Femur (tissue), 1 donor: Measurements from ENCODE around the gene HSD17B3.
"Not testable (repeated sequence)": the region's sequence is repeated elsewhere in the genome, so short reads cannot be mapped to it uniquely, and the experiment has no call there.

Experiments
- DNase-seq: peaks from one replicate; pipeline ENCODE4 v3.0.0-alpha.2; 2017

Gene HSD17B3

DNA sequence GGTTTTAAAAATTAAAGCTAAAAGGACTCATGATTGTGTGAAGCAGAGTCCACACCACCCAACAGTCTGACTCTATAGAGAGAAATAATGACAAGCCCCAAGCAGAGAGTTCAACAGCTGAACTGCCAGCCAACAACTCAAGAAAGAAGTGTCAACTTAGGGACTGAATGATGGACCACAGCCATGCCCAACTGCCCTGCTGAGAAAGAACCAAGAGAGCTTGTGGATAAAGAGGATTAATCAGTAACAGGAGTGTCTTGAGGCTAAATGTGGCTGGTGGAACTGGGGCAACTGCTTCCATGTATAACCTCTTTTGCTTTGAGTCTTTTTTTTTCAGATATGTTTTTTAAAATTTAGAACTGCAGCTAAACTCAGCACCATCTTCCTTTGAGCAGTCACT, 109.3 kb downstream of the HSD17B3 start:
- no peak for DNase-seq

DNA sequence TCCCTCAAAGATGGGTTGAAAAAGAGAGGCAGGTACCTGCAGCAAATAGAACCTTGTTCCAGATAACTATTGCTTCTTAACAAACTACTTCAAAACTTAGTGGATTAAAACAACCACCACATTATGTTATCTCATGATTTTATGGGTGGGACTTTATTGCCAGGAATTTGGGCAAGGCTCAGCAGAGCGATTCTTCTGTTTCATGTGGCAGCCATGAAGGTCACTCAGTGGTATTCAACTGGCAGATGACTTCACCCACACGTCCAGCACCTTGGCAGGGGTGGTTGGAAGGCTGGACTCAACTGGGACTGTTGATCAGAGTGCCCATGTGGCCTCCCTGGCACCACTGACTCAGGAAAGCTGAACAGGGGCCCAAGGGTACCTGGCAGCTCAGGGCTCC, 112.0 kb downstream of the HSD17B3 start:
- no peak for DNase-seq

DNA sequence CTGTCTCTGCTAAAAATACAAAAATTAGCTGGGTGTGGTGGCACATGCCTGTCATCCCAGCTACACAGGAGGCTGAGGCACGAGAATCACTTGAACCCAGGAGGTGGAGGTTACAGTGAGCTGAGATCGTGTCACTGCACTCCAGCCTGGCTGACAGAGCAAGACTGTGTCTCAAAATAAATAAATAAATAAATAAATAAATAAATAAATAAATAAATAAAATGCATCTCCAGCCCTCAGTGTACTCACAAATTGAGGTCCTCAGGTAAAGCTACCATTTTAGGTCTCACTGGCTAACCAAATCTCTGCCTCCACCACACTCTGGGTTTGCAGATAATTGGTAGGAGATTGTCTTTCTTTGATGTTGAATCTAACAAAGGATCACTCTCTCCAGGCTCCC, 112.4 kb downstream of the HSD17B3 start:
- not testable (repeated sequence) for DNase-seq

DNA sequence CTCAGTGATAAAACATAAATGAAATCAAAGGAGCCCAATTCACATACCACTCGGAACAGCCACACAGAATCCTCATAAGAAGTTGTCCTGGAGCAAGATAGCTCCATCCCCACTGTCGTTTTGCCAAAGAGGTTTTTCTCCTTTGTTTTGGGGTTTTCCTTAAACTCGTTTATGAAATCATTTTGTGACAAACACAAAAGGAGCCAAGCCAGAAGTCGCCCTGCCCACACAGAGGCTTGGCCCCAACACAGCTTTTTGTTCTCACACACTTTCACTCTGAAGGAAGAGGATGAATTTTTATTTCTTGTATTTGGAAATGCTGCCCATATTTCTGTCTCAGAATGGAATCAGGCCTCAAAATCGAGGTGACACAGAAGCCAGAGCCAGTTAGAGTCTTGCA, 113.4 kb downstream of the HSD17B3 start:
- DNase-seq, result no peak

DNA sequence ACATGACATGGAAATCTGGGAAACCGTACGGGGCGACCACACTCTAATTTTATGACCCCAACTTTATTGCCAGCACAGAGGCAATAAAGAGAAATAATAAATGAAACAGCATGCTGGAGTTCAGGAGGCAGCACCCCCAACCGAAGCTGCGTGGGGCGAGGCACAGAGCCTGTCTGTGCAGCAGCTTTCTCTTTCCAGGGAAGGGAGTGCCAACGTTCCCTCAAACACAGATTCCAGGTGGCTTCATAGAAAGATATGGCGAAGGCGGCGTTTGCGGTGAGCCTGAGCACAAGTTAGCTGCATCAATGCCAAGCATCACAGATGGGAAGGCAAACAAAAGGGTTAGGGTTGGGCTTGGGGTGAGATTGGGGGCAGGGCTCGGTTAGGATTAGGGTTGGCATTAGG, 114.8 kb downstream of the HSD17B3 start:
- DNase-seq, result no peak

DNA sequence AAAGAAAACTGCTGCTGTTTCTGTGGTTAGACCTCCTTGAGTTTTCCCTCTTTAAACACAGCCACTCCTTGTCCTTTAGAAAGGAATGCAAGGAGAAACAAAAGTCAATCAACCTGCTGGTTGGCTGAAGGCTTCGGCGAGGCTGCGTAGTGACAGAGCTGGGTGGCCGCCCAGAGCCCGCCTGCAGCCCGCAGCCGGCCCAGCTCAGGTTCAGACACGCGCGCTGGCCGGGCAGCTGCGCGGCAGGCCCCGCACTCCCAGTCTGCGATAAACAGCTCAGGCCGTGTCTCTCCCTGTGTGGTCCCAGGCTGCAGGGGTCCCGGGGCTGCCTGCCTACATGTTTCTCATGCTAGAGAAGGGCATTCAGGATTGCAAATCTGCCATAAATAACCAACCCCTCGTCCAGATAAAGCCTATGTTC, 115.4 kb downstream of the HSD17B3 start:
- DNase-seq, result peak; percentile 54

DNA sequence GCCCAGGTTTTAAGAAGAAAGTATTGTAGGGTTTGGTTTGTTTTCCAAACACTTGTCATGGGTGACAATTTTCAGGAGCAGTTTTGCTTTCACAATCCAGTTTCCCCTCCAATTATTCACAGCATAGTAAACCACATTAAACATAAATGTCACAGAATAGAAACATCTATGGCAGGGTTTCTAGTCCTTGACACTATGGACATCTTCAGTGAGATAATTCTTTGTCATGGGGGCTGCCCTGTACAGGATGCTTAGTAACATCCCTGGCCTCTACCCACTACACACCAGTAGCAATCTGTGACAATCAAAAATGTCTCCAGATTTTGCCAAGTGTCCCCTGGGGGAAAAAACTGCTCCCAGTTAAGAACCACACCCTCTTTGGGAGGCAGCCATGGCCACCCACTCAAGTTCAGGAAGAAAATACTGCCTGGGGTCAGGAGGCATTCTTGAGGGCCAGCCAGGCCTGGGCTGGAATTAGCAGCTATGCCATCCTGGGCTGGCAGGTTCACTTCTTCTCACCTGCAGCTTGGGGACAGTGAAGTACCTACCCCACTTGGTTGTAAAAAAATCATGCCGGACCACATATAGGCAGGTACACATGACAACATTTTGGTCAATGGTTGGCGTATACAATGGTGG, 116.3 kb downstream of the HSD17B3 start:
- DNase-seq, result no peak
